Measurements from ENCODE around the gene RELCH. TPM values are rescaled to one million over a fixed set of nuclear protein-coding genes. Genes with fewer than 3 reads are reported as not detected.
A peak's percentile ranks its signal among the peaks of the same experiment; 100 is the strongest.

The RELCH gene
- total RNA-seq, 1 experiment from 2014 or later: 16.7 TPM

DNA sequence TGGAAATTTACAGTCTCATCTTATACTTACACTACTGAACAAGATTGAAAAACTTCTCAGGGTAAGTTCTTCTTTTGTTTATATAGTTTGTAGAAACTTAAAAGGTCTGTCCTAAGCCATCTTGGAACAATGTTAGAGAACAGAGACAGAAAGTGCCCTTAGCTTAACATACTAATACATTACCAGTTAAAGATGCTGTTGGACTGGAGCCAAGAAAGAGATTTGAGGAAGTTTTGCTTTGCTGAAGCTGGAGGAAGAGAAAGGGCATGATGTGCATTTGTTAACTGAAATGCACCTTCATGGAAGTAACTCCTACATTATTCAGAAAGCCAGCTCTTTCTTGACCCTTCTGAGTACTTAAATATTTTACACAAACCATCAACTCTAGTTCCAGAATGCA is 71.6 kb downstream of the RELCH start:
- DNase-seq (ENCODE audit: low read depth): no peak

GRCh38 chr18:62262061-62262460 is 75.0 kb downstream of the RELCH start:
- no peak for DNase-seq (ENCODE audit: low read depth)

GRCh38 chr18:62264984-62265383 is 77.9 kb downstream of the RELCH start:
- no peak for DNase-seq (ENCODE audit: low read depth)

DNA sequence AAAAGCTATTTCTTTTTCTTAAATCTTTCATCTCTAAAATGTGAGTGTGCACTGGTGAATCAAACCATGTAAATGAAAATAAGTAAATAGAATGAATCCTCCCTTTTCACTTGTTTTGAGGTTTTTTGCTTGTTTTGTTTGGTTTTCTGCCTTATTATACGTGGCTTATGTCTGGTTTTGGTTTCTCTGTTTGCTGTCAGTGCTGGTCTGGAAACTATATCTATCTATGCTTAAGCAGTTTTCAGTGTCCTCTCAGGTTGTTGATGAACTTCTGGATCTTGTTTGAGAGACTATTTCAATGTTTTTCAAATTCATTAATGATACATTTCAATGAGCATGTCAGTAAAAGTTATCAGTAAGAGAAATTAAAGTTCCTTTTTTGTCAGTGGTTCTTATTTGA is 90.0 kb downstream of the RELCH start:
- DNase-seq (ENCODE audit: low read depth): no peak

GRCh38 chr18:62279561-62279960 is 92.5 kb downstream of the RELCH start:
- no peak for DNase-seq (ENCODE audit: low read depth)

GRCh38 chr18:62280058-62280457 is 93.0 kb downstream of the RELCH start:
- no peak for DNase-seq (ENCODE audit: low read depth)

DNA sequence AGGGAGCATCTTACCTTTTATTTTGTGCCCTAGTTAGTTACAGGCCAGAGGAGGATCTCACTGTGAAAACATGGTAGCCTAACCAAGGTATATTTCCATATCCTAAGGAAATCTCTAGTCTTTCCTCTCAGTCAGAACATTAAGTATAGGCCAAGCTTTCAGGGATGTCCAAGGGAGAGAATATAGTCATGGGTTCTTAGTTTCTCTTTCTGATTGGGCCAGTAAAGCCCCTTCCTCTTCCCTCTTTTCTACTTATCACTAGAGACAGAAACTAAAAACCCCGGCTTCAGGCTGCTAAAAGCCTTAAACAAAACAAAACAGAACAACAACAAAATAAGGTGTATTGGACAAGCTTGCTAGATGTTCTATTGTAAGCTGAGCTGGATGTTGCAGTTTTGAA is 93.7 kb downstream of the RELCH start:
- DNase-seq (ENCODE audit: low read depth): no peak

DNA sequence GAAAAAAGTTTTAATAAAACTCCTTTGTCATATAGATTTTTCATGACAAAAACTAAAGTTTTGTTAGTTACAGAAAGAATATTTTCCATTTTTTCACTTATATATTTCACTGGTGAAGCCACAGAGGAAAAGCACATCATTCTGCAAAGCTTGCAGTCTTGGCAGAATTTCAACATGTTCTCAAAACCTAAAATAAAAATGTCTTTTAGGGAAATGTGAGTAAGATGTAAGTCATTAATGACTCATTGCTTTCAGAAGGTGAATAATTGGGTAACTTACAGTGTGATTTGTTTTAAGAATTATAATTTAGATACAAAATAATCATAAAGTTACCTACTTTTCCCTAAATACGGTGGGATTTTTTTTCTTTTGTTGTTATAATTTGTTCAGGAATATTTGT is 94.6 kb downstream of the RELCH start:
- DNase-seq (ENCODE audit: low read depth): peak; percentile 69

- DNase-seq (ENCODE audit: low read depth): peak; percentile 51
These were observed 95.2 kb downstream of the RELCH start for GRCh38 chr18:62282188-62282629.

- no peak for DNase-seq (ENCODE audit: low read depth)
These were observed 97.6 kb downstream of the RELCH start for GRCh38 chr18:62284637-62285036.

DNA sequence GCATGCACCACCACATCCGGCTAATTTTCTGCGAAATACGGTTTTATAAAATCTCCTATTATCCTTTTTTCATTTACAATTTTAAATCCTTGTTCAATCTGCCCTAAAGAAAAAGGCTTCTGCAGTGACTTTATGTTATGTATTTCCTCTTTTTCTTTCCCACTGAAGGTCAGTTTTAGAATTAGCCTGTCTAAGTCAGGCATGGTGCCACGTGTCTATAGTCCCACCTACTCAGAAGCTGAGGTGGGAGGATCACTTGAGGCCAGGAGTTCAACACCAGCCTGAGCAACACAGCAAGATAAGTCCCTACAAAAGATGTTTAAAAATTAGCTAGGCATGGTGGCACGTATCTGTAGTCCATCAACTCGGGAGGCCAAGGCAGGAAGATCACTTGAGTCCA is 98.2 kb downstream of the RELCH start:
- DNase-seq (ENCODE audit: low read depth): no peak

DNA sequence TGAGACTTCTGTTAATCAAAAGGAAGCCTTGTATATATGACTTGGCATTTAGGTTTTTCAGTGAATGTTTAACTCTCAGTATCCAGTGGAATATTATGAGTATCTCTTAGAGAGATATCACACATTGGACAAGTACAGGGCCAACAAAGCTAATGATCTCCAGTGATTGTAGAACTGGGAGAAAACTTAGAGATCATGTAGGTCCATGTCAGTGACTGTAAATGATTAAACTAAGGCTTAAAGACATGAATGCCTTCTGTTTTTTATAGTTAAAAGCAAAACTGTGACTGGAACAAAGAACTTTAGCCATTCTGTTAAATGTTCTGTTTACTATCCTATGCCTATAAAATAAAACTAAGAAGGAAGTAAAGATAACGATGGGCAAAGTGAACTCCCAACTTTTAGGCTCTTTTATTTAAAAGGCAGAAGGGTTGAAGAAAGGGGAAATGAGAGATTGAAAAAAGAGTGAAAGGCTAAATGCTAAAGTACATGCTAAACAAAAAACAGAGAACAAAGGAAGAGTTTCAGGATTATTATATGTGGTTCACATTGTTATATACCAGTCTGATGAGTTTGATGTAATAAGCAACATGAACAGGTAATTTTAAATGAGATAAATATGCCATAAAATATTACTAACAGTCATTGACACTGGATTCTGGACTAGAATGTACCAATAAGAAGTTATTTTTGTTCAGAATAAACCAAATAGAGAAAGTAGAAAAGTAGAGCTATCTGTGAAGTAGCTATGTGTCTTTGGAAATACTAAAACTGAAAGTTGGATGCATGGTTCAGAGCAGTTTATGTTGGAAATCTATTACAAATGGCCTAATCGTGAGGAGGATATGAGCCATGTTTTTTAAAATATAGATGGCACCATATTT is 101.0 kb downstream of the RELCH start:
- no peak for DNase-seq (ENCODE audit: low read depth)

DNA sequence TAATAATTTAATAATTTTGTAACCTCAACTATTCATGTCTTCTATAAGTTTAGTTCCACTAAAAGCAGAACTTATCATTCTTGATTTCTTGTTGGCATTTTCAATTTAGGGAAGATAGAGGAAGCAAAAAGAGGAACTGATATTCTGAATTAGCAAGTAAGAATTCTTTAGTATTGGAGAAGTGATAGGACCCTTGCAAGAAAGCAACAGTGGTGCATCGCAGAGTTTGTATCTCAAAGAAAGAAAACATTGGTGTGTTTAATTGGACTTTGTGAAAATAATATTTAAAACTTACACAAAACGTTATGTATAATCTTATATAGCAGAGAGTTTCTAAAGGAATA is 101.6 kb downstream of the RELCH start:
- no peak for DNase-seq (ENCODE audit: low read depth)

DNA sequence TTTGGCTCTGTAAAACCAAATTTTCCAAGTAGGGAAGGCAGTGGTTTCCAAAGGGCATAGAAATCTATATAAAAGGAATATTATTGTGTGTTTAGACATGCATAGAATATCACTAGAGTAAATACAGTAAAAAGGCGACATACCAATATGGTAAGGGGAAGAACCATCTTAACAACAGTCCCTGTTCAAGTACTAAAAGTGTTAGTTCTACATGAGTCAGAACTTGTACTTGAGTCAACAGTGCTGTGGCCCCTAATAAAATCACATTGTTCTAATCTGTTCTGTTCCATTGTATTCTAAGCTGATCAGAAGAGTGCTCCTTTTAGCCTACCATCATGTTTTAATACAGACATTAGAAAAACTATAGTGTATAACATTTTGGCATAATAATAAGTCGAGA is 102.0 kb downstream of the RELCH start:
- DNase-seq (ENCODE audit: low read depth): no peak

GRCh38 chr18:62294073-62294472 is 107.0 kb downstream of the RELCH start:
- no peak for DNase-seq (ENCODE audit: low read depth)

DNA sequence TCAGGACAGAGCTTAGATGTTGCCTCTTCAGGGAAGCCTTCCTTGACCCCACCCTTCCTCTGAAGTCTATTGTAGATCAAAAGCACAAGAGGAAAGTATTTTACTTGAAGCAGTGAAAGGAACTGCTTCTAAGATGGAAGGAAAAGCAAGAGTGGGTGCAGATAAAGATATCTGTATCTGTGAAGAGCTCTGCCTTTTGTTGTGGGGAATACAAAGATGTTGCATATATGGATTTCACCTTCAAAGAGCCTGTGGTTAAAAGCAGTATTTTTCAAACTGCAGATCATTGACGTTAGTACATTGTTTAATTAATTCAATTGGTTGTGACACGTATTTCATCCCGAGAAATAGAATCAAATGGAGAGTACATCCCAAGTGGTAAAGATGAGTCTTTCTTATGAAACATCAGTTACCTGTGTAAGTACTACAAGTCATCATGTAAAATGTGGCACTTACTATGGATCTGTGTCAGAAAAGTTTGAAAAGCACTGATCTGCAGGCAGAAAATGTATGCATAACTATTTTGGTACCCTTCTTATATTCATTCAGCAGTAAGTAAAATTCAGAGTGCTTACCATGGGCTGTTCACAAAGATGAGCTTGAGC is 113.4 kb downstream of the RELCH start:
- no peak for DNase-seq (ENCODE audit: low read depth)

GRCh38 chr18:62301322-62301721 is 114.3 kb downstream of the RELCH start:
- no peak for DNase-seq (ENCODE audit: low read depth)

DNA sequence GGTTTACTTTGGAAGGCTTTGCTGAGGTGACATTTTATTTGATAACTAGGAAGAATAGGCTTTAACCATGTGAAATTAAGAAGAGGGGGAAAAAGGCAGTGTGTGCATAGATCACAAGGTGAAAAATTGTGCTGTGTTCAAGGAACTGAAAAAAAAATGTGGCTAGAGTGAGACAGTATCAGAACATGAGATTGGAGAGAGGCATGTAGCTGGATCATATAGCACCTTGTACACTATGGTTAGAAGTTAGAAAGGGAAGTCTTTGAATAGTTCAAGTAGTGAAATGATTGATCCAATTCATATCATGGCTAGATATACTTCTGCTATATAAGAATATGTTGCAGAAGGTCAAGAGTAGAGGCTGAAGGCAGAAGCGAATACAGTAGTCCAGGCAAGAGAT is 125.8 kb downstream of the RELCH start:
- DNase-seq (ENCODE audit: low read depth): no peak

- DNase-seq (ENCODE audit: low read depth): no peak
These were observed 131.4 kb downstream of the RELCH start for GRCh38 chr18:62318228-62319180.

GRCh38 chr18:62321201-62321600 is 134.1 kb downstream of the RELCH start:
- DNase-seq (ENCODE audit: low read depth): no peak

DNA sequence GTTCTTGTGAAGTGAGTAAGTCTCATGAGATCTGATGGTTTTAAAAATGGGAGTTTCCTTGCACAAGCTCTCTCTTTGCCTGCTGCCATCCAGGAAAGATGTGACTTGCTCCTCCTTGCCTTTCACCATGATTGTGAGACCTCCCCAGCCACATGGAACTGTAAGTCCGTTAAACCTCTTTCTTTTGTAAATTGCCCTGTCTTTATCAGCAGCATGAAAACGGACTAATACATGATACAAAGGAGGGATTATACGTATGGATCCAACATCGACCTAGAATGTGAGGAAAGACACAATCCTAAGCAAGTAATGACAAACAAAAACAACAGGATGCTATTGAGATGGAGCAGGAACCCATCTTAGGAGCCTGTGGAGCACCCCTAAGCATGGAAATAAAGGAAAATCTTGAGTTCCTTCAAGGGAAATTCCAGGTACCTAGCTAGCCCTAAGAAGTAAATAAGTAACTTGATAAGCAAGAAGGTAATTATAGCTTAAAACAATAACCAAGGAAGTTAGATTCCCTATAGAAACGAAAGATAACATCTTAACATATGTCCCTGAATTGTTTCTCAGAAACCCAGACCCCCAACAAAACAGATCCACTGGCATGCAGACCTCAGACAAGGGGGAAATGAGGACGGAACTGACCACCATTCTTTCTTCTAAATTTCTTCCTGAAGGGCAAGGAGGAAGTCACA is 136.6 kb downstream of the RELCH start:
- DNase-seq (ENCODE audit: low read depth): no peak

Measured in RPMI7951 (cell line).